GM18868 (cell line): ENCODE measurements around the gene TBC1D5.
A peak's percentile ranks its signal among the peaks of the same experiment; 100 is the strongest.

Source experiments
- ATAC-seq: cut with Tn5 transposase; IDR thresholded peaks from one replicate; pipeline ENCODE4 v1.9.1; 2021; ENCODE audit warnings: mild to moderate bottlenecking, moderate library complexity; ENCODE audit not compliant: unreplicated experiment

Gene TBC1D5

DNA sequence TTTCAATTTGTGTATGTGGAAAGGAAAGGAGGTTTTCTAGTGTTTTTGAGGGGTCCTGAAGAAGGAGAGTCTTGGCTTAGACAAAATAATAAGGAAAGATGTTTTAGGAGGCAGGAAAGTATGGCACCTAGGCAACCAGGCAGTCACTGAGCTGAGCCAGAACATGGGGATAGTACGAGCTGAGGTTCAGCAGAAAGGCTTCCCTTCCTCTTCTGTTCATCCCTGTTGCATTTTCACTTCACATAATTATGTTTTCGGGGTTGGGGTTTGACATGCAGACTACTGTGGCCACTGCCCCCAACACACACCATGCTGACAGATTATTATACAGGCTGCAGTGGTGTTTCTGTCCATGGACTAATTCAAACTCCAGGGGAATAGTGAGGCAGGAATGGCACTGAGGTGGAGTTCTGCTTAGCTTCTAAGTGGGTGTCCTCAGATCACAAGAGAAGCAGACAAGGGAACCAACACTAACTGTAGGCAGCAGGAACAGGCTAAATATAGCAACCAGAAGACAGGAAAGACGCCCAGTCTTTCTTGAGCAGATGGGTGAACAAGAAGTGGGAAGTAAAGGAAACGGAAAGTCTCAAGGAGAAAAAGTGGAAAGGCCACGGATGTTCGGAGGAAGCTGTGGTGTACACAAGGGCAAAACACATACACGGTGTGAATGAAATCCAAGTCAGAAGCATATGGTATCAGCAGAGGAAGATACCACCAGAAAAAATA, 551.9 kb downstream of the TBC1D5 start:
- ATAC-seq, result no peak

DNA sequence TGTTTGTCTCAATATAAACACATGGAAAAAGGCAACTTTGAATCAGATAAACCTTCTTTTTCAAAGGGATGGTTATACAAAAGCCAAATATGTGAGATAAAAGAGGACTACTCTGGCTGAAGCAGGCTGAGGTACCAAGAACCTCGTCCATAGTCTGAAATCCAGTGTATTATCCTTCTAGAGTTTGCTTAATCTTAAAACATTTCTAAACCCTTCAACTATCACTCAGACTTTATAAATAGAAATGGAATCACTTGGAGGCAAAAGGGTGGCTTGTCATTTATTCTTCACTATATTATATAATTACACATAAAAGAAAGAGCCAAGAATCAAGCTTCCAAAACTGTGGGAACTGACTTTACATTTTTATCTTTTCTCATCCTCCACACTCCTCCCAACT, 554.1 kb downstream of the TBC1D5 start:
- no peak for ATAC-seq

DNA sequence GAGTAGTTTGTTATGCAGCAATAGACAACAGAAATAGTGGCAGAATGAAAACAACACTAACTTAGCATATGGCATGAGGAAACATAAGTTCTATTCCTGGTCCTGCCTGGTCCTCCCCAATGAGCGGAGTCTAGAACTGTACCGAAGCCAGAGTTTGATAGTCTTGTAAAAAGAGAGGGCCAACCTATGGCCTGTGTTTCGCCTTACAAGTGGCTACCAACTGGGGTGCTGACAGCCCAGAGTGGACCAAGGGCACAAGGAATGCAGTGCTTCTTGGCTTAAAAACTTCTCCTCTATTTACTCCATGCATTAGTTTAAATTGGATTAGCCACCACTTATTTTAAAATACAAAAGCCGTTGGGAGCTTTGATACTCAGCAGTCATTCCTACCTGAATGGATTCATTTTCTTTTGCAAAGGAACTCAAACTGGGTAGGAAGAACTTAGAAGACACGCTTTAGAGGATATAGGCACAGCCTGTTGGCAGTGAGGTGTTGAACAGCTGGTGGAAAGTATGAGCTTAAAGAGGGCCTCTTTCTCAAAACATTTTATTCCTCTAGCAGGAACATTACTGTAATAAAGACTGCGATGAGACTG, 554.7 kb downstream of the TBC1D5 start:
- no peak for ATAC-seq

DNA sequence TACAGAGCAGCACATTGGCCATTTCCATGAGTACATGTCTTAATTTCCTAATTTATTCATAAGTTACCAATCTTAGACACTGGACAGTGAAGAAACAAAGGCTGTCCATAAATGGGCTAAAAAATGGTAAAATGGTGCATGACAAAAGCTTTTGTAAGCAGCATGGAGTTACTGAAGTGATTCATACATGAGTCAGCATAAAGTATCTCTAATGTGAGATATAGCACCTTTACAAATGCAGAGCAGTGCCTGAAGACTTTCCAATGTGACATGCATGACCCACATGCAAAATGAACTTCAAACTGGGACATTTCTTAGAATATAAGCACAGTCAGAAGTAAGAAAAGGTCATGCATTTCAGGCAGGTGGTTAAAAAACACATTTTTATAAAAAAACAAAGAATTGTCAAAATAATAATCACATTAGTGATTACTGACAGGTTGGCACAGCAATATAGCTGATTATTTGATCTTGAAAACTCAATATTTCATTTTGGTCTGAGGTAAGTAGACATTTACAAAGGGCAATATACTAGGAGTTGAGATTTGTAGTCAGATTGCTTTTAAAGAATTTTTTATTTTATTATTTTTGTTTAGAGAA, 558.4 kb downstream of the TBC1D5 start:
- no peak for ATAC-seq

DNA sequence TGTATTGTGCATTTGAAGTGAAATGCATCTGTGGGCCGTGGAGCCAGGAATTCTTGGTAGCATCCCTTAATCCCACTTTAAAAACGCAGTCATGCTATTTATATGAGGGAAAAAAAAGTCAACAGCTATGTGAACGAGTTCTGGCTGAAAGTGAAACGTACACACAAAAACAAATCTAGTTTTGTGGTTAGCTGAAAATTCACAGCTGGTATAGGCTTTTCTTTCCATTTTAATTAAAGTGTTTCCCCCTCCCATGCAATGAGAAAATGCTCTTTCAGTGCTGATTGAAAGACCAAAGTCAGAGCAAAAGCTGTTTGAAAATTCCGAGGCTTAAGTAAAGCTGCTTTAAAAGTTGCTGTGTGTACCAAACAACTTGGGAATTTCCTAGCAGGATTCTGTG, 560.3 kb downstream of the TBC1D5 start:
- no peak for ATAC-seq

DNA sequence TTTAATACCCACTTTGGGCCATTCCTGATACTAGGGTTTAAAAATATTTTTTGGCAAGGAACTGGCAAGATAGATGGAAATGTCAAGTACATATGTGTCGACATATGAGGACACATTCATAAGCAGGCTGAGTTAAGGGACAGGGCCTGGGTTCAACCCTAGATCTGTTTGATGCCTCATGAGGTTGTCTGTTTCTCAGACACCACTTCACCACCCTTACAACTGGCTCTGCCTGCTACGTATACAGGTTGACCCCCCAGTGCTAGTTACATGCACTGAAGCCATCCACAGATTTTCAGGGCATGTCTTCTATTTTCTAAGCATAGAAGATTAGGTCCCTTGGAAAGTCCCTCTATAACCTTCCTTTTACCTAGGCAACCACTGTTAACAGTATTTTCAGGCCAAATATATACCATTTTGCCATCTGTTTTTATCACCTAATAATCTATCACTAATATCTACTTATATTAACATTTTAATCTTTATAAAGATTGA, 561.0 kb downstream of the TBC1D5 start:
- peak; percentile 46 for ATAC-seq

DNA sequence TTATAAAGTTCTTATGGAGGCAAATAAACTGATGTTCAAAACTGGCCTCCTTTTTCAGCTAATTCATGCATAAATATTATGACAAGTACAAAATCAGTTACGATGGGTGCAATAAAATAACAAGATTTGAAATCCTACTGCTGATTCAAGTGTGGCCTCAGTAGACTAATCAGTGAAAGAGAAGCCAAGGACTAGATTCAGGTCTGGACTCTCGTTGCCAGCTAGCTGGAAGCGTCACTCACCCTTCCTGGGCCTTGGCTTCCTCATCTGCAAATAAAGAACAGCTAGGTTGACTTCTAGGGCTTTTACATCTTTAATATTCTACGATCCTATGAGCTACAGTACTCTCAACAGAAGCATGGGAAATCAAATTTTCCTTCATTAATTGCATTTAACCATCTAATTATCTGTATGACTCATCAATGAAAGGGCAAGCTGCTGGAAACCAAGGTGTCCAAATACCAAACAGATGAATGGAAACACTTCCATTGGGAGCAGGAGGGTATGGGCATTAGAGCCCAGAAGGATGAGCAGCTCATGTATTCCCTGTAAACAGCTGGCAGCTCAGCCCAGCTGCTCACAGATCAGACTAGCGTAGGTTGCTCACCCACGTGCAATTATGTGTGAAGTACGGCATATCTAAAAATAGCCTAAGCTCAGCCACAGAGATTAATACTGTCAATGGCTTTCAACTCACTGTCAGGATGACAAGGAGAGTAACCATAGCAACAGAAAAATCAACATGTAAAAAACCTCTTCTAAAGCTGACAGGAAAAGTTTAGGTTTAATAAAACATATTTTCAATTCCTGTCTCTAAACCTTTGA, 562.8 kb downstream of the TBC1D5 start:
- ATAC-seq, result peak; percentile 78

DNA sequence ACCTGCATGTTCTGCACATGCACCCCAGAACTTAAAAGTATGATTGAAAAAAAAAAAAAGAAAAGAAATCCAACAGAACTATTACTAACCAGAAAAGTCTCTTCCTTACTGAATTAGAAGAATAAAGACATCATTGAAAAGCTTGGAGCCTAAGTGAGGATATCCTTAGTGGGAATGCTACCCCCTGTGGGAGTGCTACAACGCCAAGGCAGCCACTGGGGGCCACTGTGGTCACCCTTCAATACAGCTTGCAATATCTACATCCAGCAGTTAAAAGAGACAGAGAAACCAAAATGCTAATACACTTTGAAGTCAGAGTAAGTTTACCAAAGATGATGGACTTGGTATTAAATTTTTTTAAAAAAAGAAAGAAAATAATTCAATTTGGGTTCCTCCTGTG, 565.7 kb downstream of the TBC1D5 start:
- ATAC-seq, result no peak

DNA sequence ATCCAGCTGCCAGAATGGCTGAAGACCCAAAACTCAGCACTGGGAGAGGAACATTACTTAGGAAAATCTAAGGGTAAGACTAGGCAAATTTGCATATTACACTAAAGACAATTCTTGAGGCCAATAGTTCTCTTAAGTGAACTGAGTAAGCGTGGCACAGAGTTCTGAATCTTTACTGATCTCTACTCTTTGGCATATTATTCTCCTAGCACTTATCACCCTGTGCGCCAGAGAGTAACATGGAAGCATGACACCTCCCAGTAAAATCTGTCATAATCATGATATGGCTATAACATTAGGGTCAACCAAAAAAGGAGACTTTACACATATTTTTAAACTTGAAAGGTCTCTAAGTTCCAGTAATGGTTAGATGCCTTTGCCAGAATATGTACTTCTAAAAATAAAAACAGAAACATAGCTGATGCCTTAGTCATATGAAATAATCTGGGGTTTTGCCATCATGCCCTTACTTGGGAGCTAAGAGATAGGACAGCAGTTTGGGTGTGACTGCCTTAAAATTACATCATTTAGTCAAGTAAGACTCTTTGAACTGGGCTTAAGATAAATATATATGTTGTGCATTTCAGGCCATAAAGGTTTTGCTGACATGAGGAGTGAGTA, 567.1 kb downstream of the TBC1D5 start:
- no peak for ATAC-seq

DNA sequence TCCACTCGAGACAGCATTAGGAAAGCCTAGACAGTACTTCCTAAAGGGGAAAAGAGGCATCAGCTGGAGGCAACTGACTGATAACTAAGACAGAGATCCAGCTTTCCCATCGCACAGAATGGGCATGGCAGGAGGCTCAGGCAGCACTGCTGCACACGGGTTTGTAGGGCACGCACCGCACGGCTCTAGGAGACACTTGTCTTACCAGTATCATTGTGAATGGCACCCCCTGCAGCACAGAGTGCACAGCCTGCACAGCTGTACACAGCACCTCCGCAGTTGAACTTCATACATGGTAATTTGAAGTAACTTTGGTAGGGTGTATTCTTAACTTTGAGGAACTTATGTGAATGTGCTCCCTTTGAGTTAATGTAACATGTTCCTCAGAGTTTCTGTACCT, 576.1 kb downstream of the TBC1D5 start:
- ATAC-seq, result no peak

DNA sequence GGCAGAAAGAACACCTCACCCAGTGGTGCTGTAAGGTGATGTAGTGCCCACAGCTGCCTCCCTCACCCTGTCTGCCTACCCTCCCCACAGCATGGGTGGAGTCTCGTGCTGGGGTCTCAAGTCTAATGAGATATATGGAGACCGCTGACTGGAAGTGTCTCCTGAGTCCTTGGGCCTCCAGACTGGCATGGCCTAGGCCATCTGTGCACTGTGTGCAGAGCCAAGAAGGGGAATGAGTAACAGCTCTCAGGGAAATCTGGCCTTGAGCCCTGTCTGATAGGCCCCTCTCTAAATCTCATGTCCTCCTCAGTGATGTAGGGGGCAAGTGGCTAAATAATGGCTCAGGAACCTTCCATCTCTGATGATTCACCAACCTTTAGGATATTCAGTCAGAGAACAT, 580.3 kb downstream of the TBC1D5 start:
- ATAC-seq, result no peak

DNA sequence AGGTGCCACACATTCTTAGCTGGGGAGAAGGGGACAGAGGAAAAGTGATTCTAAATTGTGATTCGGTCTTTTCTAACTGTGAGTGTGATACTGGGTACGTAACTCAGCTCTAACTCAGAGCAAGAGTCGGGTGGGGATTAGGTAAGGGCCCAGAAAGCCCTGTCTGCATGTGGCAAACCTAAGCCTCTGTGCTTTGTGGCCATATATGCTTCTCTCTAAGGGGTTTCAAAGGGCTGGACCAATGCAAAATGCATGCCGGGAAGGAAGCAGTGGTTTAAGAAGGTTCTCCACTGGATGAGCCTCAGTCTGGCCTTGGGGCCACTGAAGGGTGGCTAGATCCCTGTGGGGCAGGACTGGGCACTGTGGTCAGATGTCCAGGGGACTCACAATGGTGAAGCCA, 581.8 kb downstream of the TBC1D5 start:
- no peak for ATAC-seq

DNA sequence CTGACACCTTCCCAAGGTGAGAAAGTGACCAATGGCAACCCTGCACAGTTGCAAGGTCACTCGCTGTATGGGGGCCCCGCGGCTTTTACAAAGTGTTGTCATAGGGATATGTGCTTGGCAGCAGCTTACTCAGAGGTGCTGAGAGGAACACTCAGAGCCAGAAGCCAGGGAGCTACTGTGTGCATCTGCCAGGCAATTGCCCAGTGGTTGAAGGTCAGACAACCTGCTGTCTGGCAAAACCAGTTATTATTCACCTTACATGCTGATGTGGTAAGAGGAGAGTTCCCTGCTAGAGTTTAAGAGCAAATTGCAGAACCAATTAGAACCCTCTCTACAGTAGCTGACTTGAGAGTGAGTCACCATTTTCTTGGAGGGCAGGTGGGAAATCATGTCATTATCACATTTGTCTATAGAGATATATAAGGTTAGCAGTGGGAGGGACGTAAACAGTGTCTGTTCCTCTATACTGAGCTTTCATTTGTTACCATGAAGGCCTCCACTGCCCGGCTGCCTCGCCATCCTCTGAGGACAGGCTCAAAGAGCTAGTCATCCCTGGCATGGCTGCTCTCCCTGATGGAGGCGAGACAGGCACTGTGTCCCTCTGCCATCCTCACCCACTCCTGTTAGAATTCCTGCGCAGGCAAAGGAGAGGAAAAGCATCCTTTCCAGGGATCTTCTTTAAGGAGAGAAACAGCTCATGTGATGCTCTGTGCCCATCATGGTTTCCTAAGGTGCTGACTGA, 583.3 kb downstream of the TBC1D5 start:
- no peak for ATAC-seq

DNA sequence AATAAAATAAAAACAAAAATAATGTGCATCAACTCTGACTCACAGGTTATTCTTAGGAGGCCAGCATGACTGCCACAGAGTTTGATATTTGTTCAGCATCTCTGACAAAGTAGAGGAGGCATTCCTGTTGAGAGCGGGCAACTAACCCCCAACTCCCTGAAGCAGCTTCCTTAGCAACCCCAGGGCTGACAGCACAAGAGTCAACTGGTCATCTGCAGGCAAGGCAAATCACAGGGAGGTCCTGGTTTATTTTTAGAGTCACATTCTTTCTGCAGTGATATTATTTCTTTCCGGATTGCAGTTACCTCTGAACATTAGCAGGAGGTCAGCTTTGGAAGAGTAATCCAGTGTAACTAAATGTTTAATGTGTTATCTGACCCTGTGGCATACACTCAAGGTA, 584.7 kb downstream of the TBC1D5 start:
- ATAC-seq, result no peak

DNA sequence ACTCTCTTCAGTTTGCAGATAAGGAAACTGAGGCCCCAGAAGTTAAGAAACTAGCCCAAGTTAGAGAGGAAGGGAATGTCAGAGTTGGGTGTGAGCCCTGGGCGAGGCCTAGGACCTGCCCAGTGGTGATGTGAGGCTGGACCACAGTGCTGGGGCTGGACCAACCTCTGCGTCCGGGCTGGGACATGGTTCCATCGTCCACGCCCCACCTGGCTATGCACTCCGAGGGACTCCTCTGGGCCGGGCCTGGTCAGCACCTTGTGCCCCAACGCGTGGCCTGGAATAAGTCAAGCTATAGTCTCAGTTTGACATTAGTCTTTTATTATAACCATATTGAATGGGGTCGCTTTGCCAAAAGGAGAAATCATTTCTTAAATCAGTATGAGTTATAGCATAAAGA, 585.6 kb downstream of the TBC1D5 start:
- ATAC-seq, result no peak

DNA sequence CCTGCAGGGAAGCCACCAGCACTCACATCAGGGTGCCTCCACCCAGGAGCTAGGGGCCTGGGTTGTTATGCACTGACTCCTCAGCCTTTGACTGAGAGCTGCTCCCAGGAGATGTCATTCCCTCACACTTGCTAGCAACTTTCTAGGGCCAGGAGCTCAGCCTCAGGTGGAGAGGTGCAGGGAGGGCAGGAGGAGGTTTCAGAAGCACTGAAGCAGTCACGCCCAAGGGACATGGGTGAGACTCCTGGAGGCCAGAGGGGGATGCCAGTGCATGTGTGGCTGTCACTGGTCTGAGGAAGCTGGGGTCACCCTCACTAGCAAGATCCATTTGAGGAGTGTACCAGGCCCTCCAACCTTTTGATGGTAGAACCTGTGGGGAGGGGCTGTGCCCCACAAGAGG, 586.5 kb downstream of the TBC1D5 start:
- ATAC-seq, result no peak

DNA sequence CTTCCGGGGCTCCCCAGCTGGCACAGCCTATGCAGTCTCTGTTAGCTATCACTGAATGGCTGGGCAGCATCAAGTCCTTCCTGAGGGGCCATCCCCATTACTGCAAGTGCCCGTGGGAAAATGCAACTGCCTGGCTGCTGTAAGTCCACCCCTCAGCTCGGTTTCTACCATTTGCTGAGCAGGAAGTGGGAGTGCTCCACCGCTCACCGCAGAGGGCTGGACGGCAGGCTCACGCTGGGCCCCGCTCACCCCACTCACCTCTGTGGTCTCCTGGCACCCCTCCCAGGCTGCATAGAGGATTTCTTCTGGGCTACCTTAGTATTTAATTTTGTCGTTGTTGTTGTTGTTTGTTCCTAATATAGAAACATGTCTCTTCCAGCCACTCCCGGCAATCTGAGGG, 587.5 kb downstream of the TBC1D5 start:
- ATAC-seq, result no peak

DNA sequence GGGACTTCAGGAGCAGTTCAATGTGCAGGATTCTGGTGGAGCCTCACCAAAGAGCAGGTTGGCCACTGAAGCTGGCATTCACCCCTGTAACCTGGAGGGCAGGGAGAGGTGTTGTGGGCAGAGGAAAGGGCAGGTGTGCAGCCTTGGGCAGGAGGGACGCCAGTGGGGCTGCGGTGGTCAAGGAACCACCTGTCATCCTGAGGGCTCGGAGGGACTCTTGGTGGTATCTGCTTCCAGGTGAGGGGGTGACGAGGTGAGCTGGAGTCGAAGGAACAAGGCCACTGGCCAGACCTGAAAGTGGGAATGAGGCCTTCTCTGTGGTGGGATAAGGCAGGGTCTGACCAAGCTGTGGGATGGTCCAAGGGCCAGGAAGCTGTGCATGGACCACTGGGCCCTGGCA, 588.2 kb downstream of the TBC1D5 start:
- no peak for ATAC-seq

DNA sequence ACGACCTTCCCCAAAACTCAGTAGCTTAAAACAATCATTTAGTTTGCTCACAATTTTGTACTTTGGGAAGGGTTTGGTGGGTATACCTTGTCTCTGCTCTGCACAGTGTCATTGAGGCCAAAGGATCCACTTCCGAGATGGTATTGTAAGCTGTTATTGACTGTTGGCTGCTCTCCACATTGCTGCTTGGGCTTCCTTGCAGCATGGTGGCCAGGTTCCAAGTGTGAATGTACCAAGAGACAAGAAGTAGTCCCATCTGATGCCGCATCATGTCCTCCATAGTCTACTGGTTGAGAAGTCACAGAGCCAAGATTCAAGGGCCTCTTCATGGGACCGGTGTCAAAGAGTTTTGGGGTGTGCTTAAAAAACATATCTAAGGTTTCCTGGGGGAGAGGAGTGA, 589.2 kb downstream of the TBC1D5 start:
- no peak for ATAC-seq

DNA sequence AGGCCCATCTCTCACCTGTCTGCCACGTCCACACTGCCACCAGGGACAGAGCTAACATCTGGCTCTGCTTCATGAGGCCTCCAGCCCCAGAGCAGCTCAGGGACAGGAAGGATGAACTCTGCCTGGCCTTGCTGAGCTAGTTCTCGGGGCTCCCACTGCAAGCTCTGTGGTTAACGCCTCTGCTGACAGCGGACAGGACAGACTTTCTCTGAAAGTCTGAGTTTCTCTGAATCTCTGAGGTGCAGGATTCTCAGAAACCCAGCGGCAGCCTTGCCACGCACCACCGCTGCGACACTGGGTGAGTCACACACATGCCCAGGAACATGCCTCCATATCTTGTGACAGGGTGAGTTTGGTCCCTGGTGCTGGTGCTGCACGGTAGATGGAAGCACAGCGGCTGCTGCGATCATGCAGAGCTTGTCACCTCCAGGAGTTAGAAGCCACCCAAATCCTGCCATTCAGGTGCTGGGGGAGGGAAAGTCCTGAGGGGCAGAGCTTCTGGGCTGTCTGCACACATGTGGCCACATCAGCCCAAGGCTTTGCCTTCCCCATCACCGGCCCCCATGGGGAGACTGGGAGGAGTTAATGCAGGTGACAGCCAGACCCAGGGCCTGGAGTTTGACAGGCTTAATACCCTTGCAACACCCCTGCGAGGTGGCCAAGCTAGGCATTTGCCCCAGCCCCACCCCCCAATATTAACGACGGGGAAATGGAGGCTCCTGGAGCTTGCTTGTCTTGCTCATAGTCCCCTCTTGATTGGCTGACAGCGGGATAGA, 590.6 kb downstream of the TBC1D5 start:
- ATAC-seq, result peak; percentile 96
